ENCODE measurements around the gene RPL31. TPM values are rescaled to one million over a fixed set of nuclear protein-coding genes. Genes with fewer than 3 reads are reported as not detected.

Gene RPL31
- total RNA-seq (1,345 and 1,571 TPM in 2 replicates), polyA plus RNA-seq (1,214 and 1,256 TPM in 2 replicates)

DNA sequence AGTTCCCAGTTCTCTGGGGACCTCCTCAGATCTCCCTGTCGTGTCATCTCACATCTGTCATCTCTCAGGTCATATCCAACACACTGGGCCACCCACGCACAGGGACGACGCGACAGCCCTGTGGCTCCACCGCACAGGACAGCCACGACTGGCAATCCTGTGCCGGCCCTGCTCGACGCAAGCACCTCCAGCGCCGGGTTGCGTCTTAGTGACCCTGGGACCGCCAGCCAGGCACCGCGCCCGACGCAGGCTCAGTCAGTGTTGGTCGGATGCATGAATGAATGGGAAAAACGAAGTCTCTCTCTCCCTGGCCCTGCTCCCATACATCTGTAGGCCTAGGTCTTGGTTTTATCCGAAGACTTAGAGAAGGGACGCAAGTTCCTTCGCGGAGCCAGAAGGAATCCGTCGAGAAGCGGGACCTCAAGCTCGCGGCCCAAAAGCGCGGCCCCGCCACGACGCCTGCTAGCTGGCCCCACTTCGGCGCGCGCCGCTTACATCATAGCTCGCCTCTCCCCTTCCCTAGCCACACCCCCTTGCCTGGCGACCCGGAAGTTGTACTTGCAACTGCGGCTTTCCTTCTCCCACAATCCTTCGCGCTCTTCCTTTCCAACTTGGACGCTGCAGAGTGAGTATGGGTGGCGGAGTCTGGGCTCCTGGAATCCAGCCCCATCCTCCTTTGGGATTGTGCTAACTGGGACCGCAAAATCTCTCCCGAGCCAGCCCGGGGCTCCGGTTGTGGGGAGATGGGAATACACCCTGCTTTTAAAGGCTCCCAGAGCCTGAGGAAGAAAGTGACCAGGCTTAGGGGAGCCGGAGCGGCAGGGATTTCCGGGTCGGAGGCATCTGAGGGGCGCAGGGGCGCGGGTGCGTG, at the start of gene RPL31:
TSS of gene RPL31 (plus strand) at position 599 of the 871 bp plus-strand sequence. CDS start 413 bp downstream, outside the sequence.
- TF ChIP-seq EZH2phosphoT487 (IDR thresholded peaks at IDR 0.05; ENCODE audit: low read depth, severe bottlenecking, unreplicated experiment) (no peak), EZH2 (IDR thresholded peaks at IDR 0.05; ENCODE audit: borderline replicate concordance) (no peak)
- TF ChIP-seq, protein P1, sequence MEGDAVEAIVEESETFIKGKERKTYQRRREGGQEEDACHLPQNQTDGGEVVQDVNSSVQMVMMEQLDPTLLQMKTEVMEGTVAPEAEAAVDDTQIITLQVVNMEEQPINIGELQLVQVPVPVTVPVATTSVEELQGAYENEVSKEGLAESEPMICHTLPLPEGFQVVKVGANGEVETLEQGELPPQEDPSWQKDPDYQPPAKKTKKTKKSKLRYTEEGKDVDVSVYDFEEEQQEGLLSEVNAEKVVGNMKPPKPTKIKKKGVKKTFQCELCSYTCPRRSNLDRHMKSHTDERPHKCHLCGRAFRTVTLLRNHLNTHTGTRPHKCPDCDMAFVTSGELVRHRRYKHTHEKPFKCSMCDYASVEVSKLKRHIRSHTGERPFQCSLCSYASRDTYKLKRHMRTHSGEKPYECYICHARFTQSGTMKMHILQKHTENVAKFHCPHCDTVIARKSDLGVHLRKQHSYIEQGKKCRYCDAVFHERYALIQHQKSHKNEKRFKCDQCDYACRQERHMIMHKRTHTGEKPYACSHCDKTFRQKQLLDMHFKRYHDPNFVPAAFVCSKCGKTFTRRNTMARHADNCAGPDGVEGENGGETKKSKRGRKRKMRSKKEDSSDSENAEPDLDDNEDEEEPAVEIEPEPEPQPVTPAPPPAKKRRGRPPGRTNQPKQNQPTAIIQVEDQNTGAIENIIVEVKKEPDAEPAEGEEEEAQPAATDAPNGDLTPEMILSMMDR (IDR thresholded peaks at IDR 0.05; ENCODE audit: poor library complexity): no peak
- peak within 1 kb of the TSS; percentile 92 for H3K4me2 ChIP-seq
- WGBS (ENCODE audit: low lambda C conversion rate, missing lambda C conversion rate): 5% methylated on average over 59 of the region's 59 CpGs
- H3K27me3 ChIP-seq: no peaks in the 10 kb centered on the region
- peak within 1 kb of the TSS; percentile 85 for H3K4me3 ChIP-seq
- peaks cover 27% of the 10 kb centered on the region for H4K20me1 ChIP-seq (ENCODE audit: insufficient read depth, poor library complexity, severe bottlenecking)
- peak within 1 kb of the TSS; percentile 93 for H2AFZ ChIP-seq
- no peaks in the 10 kb centered on the region for H3K36me3 ChIP-seq (replicated peaks; ENCODE audit: insufficient read depth, low read depth)
- no peaks in the 10 kb centered on the region for H3K9me3 ChIP-seq (ENCODE audit: low read depth)
- peak; percentile 99 for DNase-seq (ENCODE audit: low spot score)
- H3K79me2 ChIP-seq: peaks cover 38% of the 10 kb centered on the region
- H3K4me1 ChIP-seq (ENCODE audit: insufficient read depth): peaks cover 18% of the 10 kb centered on the region
- no peaks in the 10 kb centered on the region for H3K9me2 ChIP-seq (replicated peaks; ENCODE audit: insufficient read depth)
- peak within 1 kb of the TSS; percentile 95 for H3K27ac ChIP-seq

DNA sequence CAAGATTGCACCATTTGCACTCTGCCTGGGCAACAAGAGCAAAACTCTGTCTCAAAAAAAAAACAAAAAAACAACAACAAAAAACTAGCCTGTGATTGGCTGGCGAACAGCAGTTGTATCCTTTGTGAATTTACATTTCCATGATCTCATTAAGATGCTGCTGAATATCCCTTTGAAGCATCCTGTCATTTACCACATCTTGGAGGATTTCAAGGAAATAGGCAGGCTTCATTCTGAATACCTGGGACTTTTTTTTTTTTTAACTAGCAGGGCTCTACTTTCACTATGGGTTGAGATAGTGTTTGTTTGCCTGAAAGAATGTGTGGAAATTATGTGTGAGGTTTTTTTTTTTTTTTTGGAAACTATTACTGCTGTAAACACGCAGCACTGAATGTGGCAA, 49.6 kb upstream of the RPL31 start:
- H2AFZ ChIP-seq: no peak overlapping the region
- no peak overlapping the region for H3K4me3 ChIP-seq
- H4K20me1 ChIP-seq (ENCODE audit: insufficient read depth, poor library complexity, severe bottlenecking): no peaks in the 10 kb centered on the region
- no peaks in the 10 kb centered on the region for H3K9me2 ChIP-seq (replicated peaks; ENCODE audit: insufficient read depth)
- H3K9me3 ChIP-seq (ENCODE audit: low read depth): no peaks in the 10 kb centered on the region
- H3K79me2 ChIP-seq: no peaks in the 10 kb centered on the region
- DNase-seq (ENCODE audit: low spot score): no peak
- TF ChIP-seq EZH2phosphoT487 (IDR thresholded peaks at IDR 0.05; ENCODE audit: low read depth, severe bottlenecking, unreplicated experiment): no peak
- no peak for TF ChIP-seq EZH2 (IDR thresholded peaks at IDR 0.05; ENCODE audit: borderline replicate concordance)
- TF ChIP-seq, protein P1 (IDR thresholded peaks at IDR 0.05; ENCODE audit: poor library complexity): no peak
- no peaks in the 10 kb centered on the region for H3K27me3 ChIP-seq
- no peak overlapping the region for H3K27ac ChIP-seq
- H3K4me1 ChIP-seq (ENCODE audit: insufficient read depth): no peaks in the 10 kb centered on the region
- 98% methylated on average over 2 of the region's 2 CpGs for WGBS (ENCODE audit: low lambda C conversion rate, missing lambda C conversion rate)
- H3K4me2 ChIP-seq: no peak overlapping the region
- no peaks in the 10 kb centered on the region for H3K36me3 ChIP-seq (replicated peaks; ENCODE audit: insufficient read depth, low read depth)

DNA sequence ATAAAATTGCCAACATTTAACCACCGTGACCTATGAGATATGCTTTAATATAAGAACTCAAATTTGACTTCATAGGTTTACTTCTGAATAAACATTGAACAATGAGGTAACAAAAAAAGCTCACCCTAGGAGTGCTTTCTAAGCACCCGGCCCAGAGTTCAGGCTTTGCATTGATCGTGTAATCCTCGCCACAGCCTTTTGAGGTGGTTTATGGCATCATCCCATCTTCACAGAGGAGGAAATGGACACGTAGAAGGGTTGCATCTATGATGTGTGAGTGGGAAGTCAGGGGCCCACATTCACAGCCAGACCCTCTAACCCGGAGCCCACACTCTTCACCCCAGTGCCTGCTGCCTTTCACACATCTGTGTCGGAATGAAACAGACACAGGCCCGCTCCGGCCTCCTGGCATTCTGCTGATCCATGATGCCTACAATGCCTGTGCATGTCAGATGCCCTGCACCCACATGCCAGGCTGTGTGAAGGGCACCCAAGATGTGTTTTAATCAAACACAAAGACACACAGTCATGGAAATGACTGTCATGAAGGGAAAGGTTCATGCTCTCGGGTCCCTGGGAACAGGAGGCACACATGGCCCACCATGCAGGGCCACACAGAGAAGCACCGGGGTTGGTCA, 48.6 kb upstream of the RPL31 start:
- H3K79me2 ChIP-seq: no peaks in the 10 kb centered on the region
- no peaks in the 10 kb centered on the region for H3K36me3 ChIP-seq (replicated peaks; ENCODE audit: insufficient read depth, low read depth)
- no peaks in the 10 kb centered on the region for H4K20me1 ChIP-seq (ENCODE audit: insufficient read depth, poor library complexity, severe bottlenecking)
- no peaks in the 10 kb centered on the region for H3K9me2 ChIP-seq (replicated peaks; ENCODE audit: insufficient read depth)
- DNase-seq (ENCODE audit: low spot score): no peak
- TF ChIP-seq, protein P1 (IDR thresholded peaks at IDR 0.05; ENCODE audit: poor library complexity): no peak
- no peak for TF ChIP-seq EZH2phosphoT487 (IDR thresholded peaks at IDR 0.05; ENCODE audit: low read depth, severe bottlenecking, unreplicated experiment)
- TF ChIP-seq EZH2 (IDR thresholded peaks at IDR 0.05; ENCODE audit: borderline replicate concordance): no peak
- H2AFZ ChIP-seq: no peak overlapping the region
- WGBS (ENCODE audit: low lambda C conversion rate, missing lambda C conversion rate): 95% methylated on average over 11 of the region's 11 CpGs
- no peaks in the 10 kb centered on the region for H3K27me3 ChIP-seq
- H3K9me3 ChIP-seq (ENCODE audit: low read depth): no peaks in the 10 kb centered on the region
- H3K27ac ChIP-seq: no peak overlapping the region
- H3K4me1 ChIP-seq (ENCODE audit: insufficient read depth): no peaks in the 10 kb centered on the region
- H3K4me2 ChIP-seq: no peak overlapping the region
- H3K4me3 ChIP-seq: no peak overlapping the region

Data from hepatocyte (in vitro differentiated cells).